ENCODE measurements around the gene GATAD2B.

DNA sequence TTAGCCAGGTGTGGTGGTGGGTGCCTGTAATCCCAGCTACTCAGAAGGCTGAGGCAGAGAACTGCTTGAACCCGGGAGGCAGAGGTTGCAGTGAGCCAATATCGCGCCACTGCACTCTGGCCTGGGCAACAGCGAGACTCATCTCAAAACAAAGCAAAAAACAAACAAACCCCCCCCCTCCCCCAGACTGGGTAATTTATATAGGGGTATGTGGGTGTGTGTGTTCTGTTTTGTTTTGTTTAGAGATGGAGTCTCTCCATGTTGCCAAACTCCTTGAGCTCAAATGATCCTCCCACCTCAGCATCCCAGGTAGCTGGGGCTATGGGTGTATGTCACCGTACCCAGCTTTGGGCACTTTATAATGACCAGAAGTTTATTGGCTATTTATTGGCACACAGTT is 74.0 kb downstream of the GATAD2B start:
- TF ChIP-seq CTCF (IDR thresholded peaks at IDR 0.05 in 4 of 5, conservative IDR thresholded peaks at IDR 0.05 in 1 of 5) (no peak), POLR2A (IDR thresholded peaks at IDR 0.05) (no peak)
